ENCODE data around the gene UCK1.
"Not testable (repeated sequence)": the region's sequence is repeated elsewhere in the genome, so short reads cannot be mapped to it uniquely, and the experiment has no call there.

Gene UCK1

GRCh38 chr9:131554087-131554842 is 23.2 kb upstream of the UCK1 start:
- no peak for DNase-seq (ENCODE audit: extremely low read depth in 1 of 2, low read depth in 1 of 2)

- DNase-seq (ENCODE audit: extremely low read depth in 1 of 2, low read depth in 1 of 2): no peak
Measured at GRCh38 chr9:131552030-131552429, 21.0 kb upstream of the UCK1 start.

GRCh38 chr9:131550465-131550864 is 19.4 kb upstream of the UCK1 start:
- DNase-seq (ENCODE audit: extremely low read depth in 1 of 2, low read depth in 1 of 2): not testable (repeated sequence)

- not testable (repeated sequence) for DNase-seq (ENCODE audit: extremely low read depth in 1 of 2, low read depth in 1 of 2)
Measured at GRCh38 chr9:131549186-131549585, 18.1 kb upstream of the UCK1 start.

GRCh38 chr9:131546336-131547084 is 15.4 kb upstream of the UCK1 start:
- DNase-seq (ENCODE audit: extremely low read depth in 1 of 2, low read depth in 1 of 2): no peak

- DNase-seq (ENCODE audit: extremely low read depth in 1 of 2, low read depth in 1 of 2): no peak
Measured at GRCh38 chr9:131545786-131546335, 14.8 kb upstream of the UCK1 start.

- DNase-seq (ENCODE audit: extremely low read depth in 1 of 2, low read depth in 1 of 2): no peak
Measured at GRCh38 chr9:131545003-131545785, 14.1 kb upstream of the UCK1 start, which contains the start of gene PRRT1B. PRRT1B (plus strand) TSS chr9:131545523; CDS start chr9:131545616, 93 bp downstream.

- DNase-seq (ENCODE audit: extremely low read depth in 1 of 2, low read depth in 1 of 2): no peak
Measured at GRCh38 chr9:131543141-131543540, 12.1 kb upstream of the UCK1 start.

GRCh38 chr9:131539223-131539923 is 8.3 kb upstream of the UCK1 start:
- no peak for DNase-seq (ENCODE audit: extremely low read depth in 1 of 2, low read depth in 1 of 2)

- DNase-seq (ENCODE audit: extremely low read depth in 1 of 2, low read depth in 1 of 2): no peak
Measured at GRCh38 chr9:131537946-131538345, 6.9 kb upstream of the UCK1 start.

GRCh38 chr9:131534721-131535237 is 3.7 kb upstream of the UCK1 start:
- DNase-seq (ENCODE audit: extremely low read depth in 1 of 2, low read depth in 1 of 2): no peak

GRCh38 chr9:131530546-131530919 is 530 bp downstream of the UCK1 start:
- no peak for DNase-seq (ENCODE audit: extremely low read depth in 1 of 2, low read depth in 1 of 2)

GRCh38 chr9:131529597-131530545 is 1.2 kb downstream of the UCK1 start:
- no peak for DNase-seq (ENCODE audit: extremely low read depth in 1 of 2, low read depth in 1 of 2)

GRCh38 chr9:131528886-131529505 is 2.1 kb downstream of the UCK1 start:
- DNase-seq (ENCODE audit: extremely low read depth in 1 of 2, low read depth in 1 of 2): no peak

GRCh38 chr9:131528186-131528585 is 2.9 kb downstream of the UCK1 start:
- DNase-seq (ENCODE audit: extremely low read depth in 1 of 2, low read depth in 1 of 2): no peak

GRCh38 chr9:131525643-131526565 is 5.2 kb downstream of the UCK1 start:
- DNase-seq (ENCODE audit: extremely low read depth in 1 of 2, low read depth in 1 of 2): no peak

GRCh38 chr9:131524665-131525315 is 6.3 kb downstream of the UCK1 start:
- DNase-seq (ENCODE audit: extremely low read depth in 1 of 2, low read depth in 1 of 2): no peak
